GM19351 (cell line): ENCODE data around the gene FOLH1.
"Not testable (repeated sequence)": the region's sequence is repeated elsewhere in the genome, so short reads cannot be mapped to it uniquely, and the experiment has no call there.

ENCODE experiments used
- ATAC-seq: cut with Tn5 transposase; IDR thresholded peaks from one replicate; pipeline ENCODE4 v1.9.1; 2021; ENCODE audit warnings: mild to moderate bottlenecking, moderate library complexity; ENCODE audit not compliant: unreplicated experiment

Gene FOLH1

DNA sequence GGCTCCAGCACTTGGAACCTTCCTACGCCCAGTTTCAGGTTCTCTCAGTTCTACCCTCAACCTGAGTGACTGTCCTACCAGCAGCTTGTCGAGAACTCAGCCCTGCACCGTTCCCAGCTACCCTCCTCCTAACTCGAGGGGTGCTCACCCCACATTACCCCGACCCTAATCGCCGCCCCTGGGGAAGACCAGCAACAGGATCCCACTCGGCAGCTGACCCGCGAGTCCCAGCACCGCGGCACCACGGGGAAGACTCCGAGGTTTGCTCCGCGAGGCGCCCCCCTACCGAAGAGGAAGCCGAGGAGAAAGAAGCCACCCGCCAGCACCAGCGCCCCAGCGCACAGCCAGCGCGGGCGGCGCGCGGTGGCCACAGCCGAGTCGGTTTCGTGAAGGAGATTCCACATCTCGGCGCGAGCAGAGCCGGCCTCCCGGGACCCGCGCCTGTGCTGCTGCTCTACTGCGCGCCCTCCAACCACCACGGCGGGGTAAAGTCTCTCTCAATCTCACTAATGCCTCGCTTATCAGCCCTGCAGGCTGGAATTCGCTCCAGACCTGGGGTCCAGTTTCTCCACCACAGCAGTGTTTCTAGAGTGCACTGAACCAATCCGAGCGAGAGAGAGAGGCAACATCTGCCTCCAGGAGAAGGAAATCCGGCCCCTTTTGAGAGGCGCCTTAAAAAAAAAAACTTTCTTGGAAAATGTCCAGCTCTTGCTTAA is at the start of gene FOLH1:
Gene FOLH1, minus strand, starts transcription at position 597 of the 716 bp plus-strand sequence. Its CDS starts 193 bp downstream, at position 404.
- ATAC-seq, result peak; percentile 64

DNA sequence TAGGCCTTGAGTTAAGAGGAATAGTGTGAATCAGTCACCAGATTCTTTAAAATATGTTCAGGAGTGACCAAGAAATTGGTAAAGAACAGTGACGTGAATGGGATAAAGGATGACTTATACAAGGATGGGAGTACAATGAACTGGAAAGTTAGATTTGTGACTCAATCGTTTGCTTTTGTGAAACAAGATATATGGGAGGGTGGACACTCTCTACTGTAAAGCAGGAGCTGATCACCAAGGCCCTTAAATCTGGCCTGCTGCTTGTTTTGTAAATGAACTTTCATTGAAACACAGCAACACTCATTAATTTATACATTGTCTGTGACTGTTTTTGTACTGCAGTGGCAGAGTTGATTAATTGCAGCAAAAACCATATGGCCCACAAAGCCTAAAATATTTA is 46.7 kb upstream of the FOLH1 start:
- not testable (repeated sequence) for ATAC-seq

GRCh38 chr11:49251212-49251611 is 42.8 kb upstream of the FOLH1 start:
- ATAC-seq, result not testable (repeated sequence)

DNA sequence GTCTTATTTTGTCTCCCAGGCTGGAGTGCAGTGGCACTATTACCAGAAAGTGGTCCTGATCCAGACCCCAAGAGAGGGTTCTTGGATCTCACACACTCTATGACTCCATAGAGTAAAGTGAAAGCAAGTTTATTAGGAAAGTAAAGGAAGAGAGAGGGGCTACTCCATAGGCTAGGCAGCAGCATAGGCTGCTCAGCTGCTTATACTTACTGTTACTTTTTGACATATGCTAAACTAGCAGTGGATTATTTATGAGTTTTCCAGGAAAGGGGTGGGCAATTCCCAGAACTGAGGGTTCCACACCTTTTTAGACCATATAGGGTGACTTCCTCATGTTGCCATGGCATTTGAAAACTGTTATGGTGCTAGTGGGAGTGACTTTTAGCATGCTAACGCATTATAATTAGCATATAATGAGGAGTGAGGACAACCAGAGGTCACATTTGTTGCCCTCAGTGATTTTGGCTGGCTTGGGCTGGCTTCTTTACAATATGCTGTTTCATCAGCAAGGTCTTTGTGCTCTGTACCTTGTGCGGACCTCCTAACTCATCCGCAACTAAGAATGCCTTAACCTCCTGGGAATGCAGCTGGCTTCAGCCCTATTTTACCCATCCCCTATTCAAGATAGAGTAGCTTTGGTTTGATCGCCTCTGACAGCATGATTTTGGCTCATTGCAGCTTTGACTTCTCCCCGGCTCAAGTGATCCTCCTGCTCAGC is 42.2 kb upstream of the FOLH1 start:
- not testable (repeated sequence) for ATAC-seq

DNA sequence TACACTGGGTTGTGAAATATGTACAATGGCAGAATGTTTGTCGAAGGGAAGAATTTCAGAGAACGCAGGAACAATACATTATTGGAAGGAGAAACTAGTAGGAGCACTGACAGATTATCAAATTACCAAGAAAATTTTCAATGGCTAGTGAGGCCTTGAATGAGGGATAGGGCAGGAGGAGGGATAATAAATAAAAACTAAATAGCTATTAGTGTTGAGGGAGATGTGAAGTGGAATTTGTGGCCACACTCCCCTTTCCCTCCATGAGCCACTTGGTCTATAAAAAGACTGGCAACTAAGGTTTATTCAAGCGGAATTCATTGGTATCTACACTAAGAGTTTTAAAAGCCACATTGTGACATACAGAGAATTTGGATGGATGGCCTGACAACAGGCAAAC is 41.0 kb upstream of the FOLH1 start:
- ATAC-seq, result not testable (repeated sequence)

DNA sequence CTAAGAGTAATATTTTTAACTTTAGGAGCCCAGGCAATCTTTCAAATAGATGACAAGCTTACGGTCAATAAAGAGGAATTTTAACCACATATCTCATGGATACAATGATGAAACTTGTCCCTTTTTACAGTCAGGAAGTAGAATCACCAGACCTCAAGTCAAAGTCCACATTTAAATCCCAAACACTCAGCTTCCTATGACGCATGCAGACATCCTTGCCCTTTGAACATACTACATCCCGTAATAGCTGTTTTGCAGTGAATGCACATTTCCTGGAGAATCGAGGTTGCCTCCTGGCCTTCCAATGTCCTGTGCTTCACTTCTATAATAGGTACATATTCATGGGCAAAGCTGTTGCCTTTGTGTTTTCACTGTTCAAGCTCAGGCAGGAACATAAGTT is 25.3 kb upstream of the FOLH1 start:
- ATAC-seq, result not testable (repeated sequence)

- not testable (repeated sequence) for ATAC-seq
These were observed 24.6 kb upstream of the FOLH1 start for GRCh38 chr11:49233019-49233418.

DNA sequence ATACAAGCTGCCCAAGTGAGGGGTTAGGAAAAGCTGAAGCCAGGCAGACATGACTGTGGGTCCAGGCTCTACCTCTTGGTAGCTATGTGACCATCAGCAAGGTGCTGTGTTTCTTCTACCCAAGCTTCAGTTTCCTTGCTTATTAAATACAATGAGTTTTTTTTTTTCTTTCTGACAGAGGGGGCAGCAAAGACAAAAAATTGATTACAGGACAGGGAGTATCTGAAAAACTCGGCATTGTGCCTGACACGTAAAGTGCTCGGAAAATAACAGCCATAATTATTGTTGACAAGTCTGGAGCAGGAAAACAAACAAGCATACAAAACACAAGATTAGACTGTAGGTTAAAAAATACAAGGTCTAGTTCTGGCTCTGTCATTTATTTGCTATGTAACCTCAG is 23.3 kb upstream of the FOLH1 start:
- not testable (repeated sequence) for ATAC-seq

GRCh38 chr11:49230534-49230933 is 22.1 kb upstream of the FOLH1 start:
- ATAC-seq, result not testable (repeated sequence)

DNA sequence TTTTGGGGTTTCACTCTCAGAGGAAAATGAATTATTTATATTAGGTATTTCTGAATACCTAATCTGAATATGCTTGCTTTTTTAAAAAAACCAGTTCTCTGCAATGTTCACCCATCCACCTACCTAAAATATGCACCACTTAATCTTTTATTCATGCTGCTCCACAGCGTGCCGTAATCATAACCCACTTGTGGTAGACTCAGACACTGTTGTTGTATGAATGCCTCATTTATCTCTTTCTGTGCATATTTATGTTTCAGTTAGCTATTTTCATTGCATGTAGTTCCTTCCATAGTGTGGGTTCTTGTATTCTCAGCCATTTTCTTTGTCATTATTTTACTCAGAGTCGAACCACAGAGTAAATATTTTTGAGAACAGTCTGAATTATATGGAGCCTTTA is 21.6 kb upstream of the FOLH1 start:
- ATAC-seq, result not testable (repeated sequence)

DNA sequence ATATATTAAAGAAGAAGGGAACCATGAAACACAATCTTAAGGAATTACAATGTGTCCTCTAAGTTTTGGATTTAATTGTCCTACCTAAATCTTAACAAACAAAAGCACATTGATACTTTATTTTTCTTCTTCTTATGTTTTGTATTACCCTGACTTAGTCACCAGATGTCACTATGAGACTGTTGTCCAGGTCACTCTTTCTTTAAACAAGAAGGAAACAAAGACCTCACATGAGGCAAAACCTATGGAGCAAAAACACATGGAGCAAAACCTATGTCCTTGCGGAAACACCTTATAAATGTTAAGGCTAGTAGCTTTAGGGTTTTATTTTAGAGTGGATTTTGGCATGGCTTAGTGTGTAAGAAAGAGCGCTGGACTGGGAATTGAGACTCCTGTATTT is 20.7 kb upstream of the FOLH1 start:
- not testable (repeated sequence) for ATAC-seq

DNA sequence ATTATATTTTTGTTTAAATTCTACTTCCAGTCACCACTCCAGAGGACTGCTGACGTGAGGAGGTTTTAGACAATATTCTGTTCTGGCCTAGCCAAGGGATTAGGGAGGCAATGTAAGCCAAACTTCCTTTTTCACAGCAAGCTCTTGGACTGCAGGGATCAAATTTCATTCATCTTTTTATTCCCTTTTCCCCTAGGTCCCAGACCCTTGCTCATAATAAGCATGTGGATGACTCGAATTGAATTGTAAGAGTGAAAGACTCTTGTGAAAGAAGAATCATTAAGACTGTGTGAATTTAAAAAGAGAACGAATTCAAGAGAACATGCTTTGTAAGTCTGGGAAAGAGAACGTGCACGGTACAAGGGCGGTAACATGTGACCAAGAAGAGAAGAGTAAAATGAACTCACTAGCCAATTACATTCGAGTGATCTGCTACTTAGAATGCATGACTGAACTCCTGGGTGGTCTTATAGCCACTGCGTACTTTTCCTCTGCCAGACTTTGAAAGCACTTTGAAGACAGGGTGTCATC is 16.9 kb upstream of the FOLH1 start:
- not testable (repeated sequence) for ATAC-seq

DNA sequence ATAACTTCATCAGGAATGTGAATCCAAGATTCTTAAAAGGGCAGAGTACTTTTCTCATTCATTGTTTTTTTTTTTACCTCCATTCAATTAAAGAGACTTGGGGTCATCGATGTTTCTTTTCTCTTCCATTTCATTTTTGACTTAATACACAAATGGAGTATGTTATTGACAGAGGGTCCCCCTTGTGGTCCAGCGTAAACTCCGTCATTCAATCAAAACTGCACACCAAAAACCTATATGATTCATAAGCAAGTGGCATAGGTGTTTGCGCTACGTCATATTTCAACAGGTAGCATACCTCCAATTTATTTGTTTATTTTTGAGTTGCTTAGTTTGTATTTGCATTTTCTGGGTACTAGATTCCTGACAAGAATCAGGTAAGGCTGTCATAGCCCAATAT is 12.7 kb upstream of the FOLH1 start:
- no peak for ATAC-seq

DNA sequence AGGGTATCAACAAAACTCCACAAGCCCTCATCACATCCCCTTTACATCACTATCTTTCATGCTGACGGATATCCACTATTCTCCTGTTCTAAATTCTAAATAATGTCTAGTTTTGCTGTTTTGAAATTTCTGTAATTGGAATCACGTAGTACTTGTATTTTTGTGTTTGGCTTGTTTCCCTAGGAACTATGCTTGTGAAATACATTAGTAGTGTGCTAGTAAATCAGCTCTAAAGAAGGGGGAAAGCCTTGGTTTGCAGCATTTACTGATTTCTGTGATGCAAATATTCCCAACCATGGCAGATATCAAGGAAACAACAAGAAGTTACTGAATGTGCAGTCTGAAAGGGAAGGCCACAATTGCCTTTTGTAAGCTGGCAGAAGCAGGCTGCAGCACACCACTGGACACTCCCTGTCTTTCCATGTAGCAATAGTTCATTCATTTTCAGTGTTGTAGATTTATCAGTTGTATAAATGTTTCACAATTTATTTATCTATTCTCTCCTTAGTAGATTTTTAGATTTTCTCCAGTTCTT is 4.7 kb upstream of the FOLH1 start:
- ATAC-seq, result no peak

- ATAC-seq, result not testable (repeated sequence)
These were observed 1.4 kb downstream of the FOLH1 start for GRCh38 chr11:49206999-49207398.

DNA sequence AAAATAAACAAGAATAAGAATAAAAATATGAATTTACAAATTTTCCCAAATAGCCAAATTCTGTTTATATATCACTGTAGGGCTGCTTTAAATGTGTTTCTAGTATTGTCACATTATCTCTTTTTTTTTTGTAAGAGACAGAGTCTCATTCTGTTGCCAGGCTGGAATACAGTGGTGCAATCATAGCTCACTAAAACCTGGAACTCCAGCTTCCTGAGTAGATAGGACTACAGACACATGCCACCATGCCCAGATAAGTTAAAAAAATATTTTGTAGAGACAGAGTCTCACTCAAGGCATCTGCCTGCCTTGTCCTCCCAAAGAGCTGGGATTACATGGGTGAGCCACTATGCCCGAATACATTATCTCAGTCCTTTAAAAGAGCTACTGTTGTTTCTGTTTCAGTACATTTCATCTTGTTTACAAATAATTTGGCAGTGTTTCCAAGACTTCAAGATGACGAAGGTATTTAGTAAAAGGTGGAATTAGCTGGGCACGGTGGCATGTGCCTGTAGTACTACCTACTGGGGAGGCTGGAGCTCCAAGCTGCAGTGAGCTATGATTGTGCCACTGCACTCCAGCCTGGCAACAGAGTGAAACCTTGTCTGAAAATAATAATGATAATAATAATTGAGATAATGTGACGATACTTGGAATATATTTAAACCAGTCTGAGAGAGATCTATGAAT is 6.0 kb downstream of the FOLH1 start:
- no peak for ATAC-seq

DNA sequence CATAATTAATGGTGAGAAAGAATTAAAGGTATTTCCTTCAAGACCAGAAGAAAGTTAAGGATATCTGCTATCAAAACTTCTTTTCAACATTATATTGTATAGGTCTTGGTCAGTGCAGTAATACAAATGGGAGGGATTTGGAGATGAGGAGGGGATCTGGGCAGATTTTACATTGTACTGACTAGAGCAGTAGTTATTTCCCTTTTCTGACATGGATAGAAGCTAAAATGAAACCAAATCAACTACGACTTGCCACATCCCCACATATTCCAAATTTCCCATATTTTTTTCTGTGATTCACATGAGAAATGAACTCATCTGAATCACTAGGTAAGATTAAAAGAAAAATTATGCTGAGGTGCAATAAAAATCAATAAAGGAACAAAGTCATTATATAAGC is 11.6 kb downstream of the FOLH1 start:
- ATAC-seq, result not testable (repeated sequence)

DNA sequence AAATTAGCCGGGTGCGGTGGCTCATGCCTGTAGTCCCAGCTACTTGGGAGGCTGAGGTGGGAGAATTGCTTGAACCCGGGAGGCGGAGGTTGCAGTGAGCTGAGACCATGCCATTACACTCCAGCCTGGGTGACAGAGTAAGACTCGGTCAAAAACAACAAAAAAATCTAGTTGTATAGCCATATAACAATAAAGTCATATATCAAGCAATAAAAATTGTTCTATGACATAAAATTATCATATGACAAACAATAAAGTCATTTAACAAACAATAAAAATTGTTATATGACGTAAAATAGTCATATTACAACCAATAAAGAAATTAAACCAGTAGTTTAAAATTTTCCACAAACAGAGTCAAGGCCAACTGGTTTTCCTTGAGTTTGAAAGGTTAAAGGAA is 12.4 kb downstream of the FOLH1 start:
- not testable (repeated sequence) for ATAC-seq

DNA sequence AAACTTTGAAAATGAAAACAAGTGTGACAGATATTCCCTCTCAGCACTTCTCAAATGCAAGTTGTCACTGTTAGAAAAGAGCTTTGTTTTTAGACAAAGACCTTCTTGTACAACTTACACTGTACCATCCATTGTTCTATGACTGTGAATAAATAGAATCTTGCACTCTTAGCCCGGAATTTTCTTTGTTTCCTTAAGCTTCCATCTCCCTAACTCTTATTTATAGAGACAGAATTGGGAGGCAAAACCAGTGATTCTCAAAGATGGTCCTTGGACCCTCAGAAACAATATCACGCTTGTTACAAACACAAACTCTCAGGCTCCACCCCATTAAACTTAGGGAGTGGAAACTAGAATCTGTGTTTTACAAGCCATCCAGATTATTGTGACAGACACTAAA is 18.1 kb downstream of the FOLH1 start:
- ATAC-seq, result not testable (repeated sequence)

- not testable (repeated sequence) for ATAC-seq
These were observed 22.2 kb downstream of the FOLH1 start for GRCh38 chr11:49186225-49186624.

DNA sequence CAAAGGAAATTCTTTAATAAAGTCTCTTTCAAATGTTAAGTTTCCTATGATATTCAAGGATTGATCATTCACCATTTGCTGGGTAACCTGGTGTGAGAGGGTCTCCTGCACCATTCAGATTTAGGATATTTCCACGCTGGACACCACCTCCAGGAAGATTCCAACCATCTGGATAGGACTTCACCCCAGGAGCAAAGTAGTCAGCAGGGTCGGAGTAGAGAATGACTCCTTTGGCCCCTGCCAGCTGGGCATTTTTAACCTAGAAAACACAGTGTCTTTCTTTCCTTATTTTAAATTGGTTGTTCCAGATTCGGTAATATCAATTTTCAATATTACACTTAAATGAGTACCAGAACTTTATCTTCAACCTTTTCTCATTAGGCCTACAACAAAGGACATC is 22.8 kb downstream of the FOLH1 start:
- not testable (repeated sequence) for ATAC-seq
